SK-N-SH treated with all-trans-retinoic acid at 6 μM for 48 hours (cell line): Measurements from ENCODE around the gene HASPIN.

Source experiments
- ATAC-seq: fragments of 200-7000 bp; cut with Tn5 transposase; 3 replicates; pipeline ENCODE4 v1.9.1; 2020; ENCODE audit warnings: mild to moderate bottlenecking, moderate library complexity
- BACH2 ChIP-seq: fragments of 250-450 bp; sonication (Bioruptor Pico); IDR thresholded peaks from 2 replicates; pipeline ENCODE4 v1.9.0; 2021; ENCODE audit warnings: mild to moderate bottlenecking, borderline replicate concordance
- CSDC2 ChIP-seq: fragments of 250-450 bp; sonication (Bioruptor Pico); IDR thresholded peaks from 2 replicates; pipeline ENCODE4 v1.5.0; 2020; ENCODE audit warnings: mild to moderate bottlenecking, moderate library complexity
- ESRRG ChIP-seq: fragments of 250-450 bp; sonication (Bioruptor Pico); IDR thresholded peaks from 2 replicates; pipeline ENCODE4 v1.6.1; 2021; ENCODE audit warnings: mild to moderate bottlenecking
- GLIS3 ChIP-seq: fragments of 250-450 bp; sonication (Bioruptor Pico); IDR thresholded peaks from 2 replicates; pipeline ENCODE4 v1.5.0; 2020; ENCODE audit warnings: mild to moderate bottlenecking, moderate library complexity
- OSR1 ChIP-seq: fragments of 250-450 bp; sonication (Bioruptor Pico); IDR thresholded peaks from 2 replicates; pipeline ENCODE4 v1.8.0; 2022; ENCODE audit warnings: moderate library complexity, mild to moderate bottlenecking, inconsistent platforms
- RARB ChIP-seq: fragments of 250-450 bp; sonication (Bioruptor Pico); IDR thresholded peaks from 2 replicates; pipeline ENCODE4 v1.8.0; 2021; ENCODE audit warnings: mild to moderate bottlenecking, moderate library complexity
- SNAI2 ChIP-seq: fragments of 250-450 bp; sonication (Bioruptor Pico); IDR thresholded peaks from 2 replicates; pipeline ENCODE4 v1.5.0; 2020; ENCODE audit warnings: mild to moderate bottlenecking, moderate library complexity
- TCF4 ChIP-seq: fragments of 250-450 bp; sonication (Bioruptor Pico); IDR thresholded peaks from 2 replicates; pipeline ENCODE4 v1.8.0; 2021; ENCODE audit warnings: mild to moderate bottlenecking, moderate library complexity, borderline replicate concordance
- ZC3H10 ChIP-seq: fragments of 250-450 bp; sonication (Bioruptor Pico); IDR thresholded peaks from 2 replicates; pipeline ENCODE4 v1.5.1; 2021; ENCODE audit warnings: mild to moderate bottlenecking, moderate library complexity
- ZFP30 ChIP-seq: fragments of 450-650 bp; formaldehyde crosslinking; IDR thresholded peaks from 2 replicates; pipeline ENCODE4 v1.5.0; 2022; ENCODE audit warnings: mild to moderate bottlenecking, moderate library complexity
- ZNF565 ChIP-seq: fragments of 450-650 bp; formaldehyde crosslinking; conservative IDR thresholded peaks from 2 replicates; pipeline ENCODE4 v1.5.0; 2020; ENCODE audit warnings: low read depth, mild to moderate bottlenecking, moderate library complexity
- ZNF70 ChIP-seq: fragments of 450-650 bp; formaldehyde crosslinking; IDR thresholded peaks from 2 replicates; pipeline ENCODE4 v1.5.0; 2020; ENCODE audit warnings: mild to moderate bottlenecking, moderate library complexity
- TF ChIP-seq, protein P1 (sequence below): fragments of 250-450 bp; sonication (Bioruptor Pico); IDR thresholded peaks from 2 replicates; pipeline ENCODE4 v1.8.0; 2020; ENCODE audit warnings: mild to moderate bottlenecking, moderate library complexity, borderline replicate concordance
- TF ChIP-seq, protein P2 (sequence below): fragments of 250-450 bp; sonication (Bioruptor Pico); IDR thresholded peaks from 2 replicates; pipeline ENCODE4 v1.5.0; 2020; ENCODE audit warnings: mild to moderate bottlenecking, moderate library complexity
- TF ChIP-seq, protein P3 (sequence below): fragments of 250-450 bp; sonication (Bioruptor Pico); IDR thresholded peaks from 2 replicates; pipeline ENCODE4 v1.8.0; 2021; ENCODE audit warnings: low read depth, mild to moderate bottlenecking, moderate library complexity, borderline replicate concordance
- TF ChIP-seq, protein P4 (sequence below): fragments of 250-450 bp; sonication (Bioruptor Pico); IDR thresholded peaks from 2 replicates; pipeline ENCODE4 v1.5.1; 2020; ENCODE audit warnings: low read depth, mild to moderate bottlenecking, moderate library complexity

The HASPIN gene

DNA sequence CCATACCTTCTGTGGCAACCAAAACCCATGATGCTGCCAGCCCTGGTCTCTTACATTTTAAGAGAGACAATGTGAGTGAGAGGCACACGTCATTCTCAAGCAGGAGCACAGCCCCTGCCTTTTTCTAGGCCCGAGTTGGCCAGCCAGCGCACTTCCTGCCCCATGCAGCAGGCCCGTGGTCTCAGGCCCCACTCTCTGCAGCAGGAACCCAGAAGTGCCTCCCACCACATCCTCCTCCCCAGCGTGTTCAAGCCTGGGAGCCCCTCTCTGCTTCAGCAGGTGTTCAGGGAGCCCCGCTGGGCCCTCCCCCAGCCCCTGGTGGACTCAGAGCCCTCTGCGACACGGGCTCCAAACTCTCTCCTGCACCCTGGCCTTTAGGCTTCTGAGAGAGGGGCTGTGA, 46.8 kb downstream of the HASPIN start:
- TF ChIP-seq ZNF565 (CRISPR knock-in tag): no peak
- TF ChIP-seq, protein P1, sequence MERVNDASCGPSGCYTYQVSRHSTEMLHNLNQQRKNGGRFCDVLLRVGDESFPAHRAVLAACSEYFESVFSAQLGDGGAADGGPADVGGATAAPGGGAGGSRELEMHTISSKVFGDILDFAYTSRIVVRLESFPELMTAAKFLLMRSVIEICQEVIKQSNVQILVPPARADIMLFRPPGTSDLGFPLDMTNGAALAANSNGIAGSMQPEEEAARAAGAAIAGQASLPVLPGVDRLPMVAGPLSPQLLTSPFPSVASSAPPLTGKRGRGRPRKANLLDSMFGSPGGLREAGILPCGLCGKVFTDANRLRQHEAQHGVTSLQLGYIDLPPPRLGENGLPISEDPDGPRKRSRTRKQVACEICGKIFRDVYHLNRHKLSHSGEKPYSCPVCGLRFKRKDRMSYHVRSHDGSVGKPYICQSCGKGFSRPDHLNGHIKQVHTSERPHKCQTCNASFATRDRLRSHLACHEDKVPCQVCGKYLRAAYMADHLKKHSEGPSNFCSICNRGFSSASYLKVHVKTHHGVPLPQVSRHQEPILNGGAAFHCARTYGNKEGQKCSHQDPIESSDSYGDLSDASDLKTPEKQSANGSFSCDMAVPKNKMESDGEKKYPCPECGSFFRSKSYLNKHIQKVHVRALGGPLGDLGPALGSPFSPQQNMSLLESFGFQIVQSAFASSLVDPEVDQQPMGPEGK (CRISPR knock-in tag): no peak
- no peak for ATAC-seq

DNA sequence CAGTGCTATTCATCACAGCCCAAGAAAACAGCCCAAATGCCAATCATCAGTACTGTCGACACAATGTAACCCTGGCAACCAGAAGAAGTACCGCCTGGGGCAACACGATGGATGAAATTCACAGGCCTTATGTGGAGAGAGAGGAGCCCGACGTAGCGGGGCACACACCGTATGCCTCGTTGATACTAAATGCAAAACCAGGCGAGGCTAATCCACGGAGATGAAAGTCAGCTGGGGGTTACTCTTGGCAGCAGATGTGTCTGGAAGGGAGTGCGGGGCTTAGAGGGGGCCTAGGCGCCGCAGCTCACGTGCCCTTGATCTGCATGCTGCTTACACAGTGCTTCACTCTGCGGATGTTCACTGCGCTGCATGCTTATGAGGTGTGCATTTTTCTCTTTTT, 47.4 kb downstream of the HASPIN start:
- TF ChIP-seq ZNF565 (CRISPR knock-in tag): no peak
- TF ChIP-seq, protein P2, sequence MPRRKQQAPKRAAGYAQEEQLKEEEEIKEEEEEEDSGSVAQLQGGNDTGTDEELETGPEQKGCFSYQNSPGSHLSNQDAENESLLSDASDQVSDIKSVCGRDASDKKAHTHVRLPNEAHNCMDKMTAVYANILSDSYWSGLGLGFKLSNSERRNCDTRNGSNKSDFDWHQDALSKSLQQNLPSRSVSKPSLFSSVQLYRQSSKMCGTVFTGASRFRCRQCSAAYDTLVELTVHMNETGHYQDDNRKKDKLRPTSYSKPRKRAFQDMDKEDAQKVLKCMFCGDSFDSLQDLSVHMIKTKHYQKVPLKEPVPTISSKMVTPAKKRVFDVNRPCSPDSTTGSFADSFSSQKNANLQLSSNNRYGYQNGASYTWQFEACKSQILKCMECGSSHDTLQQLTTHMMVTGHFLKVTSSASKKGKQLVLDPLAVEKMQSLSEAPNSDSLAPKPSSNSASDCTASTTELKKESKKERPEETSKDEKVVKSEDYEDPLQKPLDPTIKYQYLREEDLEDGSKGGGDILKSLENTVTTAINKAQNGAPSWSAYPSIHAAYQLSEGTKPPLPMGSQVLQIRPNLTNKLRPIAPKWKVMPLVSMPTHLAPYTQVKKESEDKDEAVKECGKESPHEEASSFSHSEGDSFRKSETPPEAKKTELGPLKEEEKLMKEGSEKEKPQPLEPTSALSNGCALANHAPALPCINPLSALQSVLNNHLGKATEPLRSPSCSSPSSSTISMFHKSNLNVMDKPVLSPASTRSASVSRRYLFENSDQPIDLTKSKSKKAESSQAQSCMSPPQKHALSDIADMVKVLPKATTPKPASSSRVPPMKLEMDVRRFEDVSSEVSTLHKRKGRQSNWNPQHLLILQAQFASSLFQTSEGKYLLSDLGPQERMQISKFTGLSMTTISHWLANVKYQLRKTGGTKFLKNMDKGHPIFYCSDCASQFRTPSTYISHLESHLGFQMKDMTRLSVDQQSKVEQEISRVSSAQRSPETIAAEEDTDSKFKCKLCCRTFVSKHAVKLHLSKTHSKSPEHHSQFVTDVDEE: no peak
- TF ChIP-seq ESRRG (CRISPR knock-in tag): no peak
- no peak for TF ChIP-seq OSR1 (CRISPR knock-in tag)
- TF ChIP-seq TCF4 (CRISPR knock-in tag): no peak
- TF ChIP-seq, protein P3, sequence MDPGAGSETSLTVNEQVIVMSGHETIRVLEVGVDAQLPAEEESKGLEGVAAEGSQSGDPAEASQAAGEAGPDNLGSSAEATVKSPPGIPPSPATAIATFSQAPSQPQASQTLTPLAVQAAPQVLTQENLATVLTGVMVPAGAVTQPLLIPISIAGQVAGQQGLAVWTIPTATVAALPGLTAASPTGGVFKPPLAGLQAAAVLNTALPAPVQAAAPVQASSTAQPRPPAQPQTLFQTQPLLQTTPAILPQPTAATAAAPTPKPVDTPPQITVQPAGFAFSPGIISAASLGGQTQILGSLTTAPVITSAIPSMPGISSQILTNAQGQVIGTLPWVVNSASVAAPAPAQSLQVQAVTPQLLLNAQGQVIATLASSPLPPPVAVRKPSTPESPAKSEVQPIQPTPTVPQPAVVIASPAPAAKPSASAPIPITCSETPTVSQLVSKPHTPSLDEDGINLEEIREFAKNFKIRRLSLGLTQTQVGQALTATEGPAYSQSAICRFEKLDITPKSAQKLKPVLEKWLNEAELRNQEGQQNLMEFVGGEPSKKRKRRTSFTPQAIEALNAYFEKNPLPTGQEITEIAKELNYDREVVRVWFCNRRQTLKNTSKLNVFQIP (CRISPR knock-in tag): no peak
- TF ChIP-seq, protein P1 (CRISPR knock-in tag): no peak
- TF ChIP-seq ZC3H10 (CRISPR knock-in tag): no peak
- no peak for TF ChIP-seq RARB
- no peak for TF ChIP-seq BACH2 (CRISPR knock-in tag)
- no peak for TF ChIP-seq ZNF70
- no peak for TF ChIP-seq ZFP30 (CRISPR knock-in tag)
- TF ChIP-seq GLIS3 (CRISPR knock-in tag): no peak
- TF ChIP-seq SNAI2: no peak
- TF ChIP-seq, protein P4, sequence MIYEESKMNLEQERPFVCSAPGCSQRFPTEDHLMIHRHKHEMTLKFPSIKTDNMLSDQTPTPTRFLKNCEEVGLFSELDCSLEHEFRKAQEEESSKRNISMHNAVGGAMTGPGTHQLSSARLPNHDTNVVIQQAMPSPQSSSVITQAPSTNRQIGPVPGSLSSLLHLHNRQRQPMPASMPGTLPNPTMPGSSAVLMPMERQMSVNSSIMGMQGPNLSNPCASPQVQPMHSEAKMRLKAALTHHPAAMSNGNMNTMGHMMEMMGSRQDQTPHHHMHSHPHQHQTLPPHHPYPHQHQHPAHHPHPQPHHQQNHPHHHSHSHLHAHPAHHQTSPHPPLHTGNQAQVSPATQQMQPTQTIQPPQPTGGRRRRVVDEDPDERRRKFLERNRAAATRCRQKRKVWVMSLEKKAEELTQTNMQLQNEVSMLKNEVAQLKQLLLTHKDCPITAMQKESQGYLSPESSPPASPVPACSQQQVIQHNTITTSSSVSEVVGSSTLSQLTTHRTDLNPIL: no peak
- ATAC-seq: no peak

DNA sequence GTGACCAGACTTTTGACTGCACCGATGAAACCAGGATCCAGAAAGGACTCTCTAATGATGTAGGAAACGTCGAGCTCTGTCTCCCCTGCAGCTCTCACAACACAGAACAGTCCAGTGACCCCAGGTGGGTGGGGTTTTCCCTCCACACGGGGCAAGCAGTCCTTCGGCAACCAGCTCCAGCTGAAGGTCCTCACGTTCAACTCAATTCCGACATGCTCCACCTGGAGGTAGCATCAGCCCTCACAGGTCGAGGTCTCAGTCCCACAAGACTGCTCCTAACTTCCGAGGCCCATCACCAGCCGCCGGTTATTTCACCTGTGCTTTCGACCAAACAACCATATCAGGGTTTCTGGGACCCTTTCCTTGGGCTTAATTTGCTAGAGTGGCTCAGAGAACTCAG, 49.1 kb downstream of the HASPIN start:
- TF ChIP-seq CSDC2: no peak
- TF ChIP-seq, protein P4: no peak
- TF ChIP-seq, protein P1 (CRISPR knock-in tag): no peak
- TF ChIP-seq, all 23 proteins: peak for 0
- ATAC-seq: no peak
